ENCODE results near the gene COPZ2. TPM values are rescaled to one million over a fixed set of nuclear protein-coding genes. Genes with fewer than 3 reads are reported as not detected.

Gene COPZ2
- polyA plus RNA-seq, 1 of the 3 experiments (the other 2 are of a cell fraction) = 36.9 TPM

DNA sequence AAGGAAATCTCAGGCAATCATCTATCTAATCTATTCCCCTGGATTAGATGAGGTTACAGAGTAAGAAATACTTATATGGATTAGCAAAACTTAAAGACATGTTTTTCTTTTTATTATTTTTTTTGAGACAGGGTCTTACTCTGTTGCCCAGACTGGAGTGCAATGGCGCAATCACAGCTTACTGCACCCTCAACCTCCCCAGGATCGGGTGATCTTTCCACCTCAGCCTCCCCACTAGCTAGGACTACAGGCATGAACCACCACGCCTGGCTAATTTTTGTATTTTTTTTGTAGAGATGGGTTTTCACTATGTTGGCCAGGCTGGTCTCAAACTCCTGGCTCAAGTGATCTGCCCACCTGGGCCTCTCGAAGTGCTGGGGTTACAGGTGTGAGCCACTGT is 7.3 kb upstream of the COPZ2 start (continued):
- TF ChIP-seq, protein P1, sequence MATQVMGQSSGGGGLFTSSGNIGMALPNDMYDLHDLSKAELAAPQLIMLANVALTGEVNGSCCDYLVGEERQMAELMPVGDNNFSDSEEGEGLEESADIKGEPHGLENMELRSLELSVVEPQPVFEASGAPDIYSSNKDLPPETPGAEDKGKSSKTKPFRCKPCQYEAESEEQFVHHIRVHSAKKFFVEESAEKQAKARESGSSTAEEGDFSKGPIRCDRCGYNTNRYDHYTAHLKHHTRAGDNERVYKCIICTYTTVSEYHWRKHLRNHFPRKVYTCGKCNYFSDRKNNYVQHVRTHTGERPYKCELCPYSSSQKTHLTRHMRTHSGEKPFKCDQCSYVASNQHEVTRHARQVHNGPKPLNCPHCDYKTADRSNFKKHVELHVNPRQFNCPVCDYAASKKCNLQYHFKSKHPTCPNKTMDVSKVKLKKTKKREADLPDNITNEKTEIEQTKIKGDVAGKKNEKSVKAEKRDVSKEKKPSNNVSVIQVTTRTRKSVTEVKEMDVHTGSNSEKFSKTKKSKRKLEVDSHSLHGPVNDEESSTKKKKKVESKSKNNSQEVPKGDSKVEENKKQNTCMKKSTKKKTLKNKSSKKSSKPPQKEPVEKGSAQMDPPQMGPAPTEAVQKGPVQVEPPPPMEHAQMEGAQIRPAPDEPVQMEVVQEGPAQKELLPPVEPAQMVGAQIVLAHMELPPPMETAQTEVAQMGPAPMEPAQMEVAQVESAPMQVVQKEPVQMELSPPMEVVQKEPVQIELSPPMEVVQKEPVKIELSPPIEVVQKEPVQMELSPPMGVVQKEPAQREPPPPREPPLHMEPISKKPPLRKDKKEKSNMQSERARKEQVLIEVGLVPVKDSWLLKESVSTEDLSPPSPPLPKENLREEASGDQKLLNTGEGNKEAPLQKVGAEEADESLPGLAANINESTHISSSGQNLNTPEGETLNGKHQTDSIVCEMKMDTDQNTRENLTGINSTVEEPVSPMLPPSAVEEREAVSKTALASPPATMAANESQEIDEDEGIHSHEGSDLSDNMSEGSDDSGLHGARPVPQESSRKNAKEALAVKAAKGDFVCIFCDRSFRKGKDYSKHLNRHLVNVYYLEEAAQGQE (IDR thresholded peaks at IDR 0.05; ENCODE audit: low read depth, low read length) = no peak

DNA sequence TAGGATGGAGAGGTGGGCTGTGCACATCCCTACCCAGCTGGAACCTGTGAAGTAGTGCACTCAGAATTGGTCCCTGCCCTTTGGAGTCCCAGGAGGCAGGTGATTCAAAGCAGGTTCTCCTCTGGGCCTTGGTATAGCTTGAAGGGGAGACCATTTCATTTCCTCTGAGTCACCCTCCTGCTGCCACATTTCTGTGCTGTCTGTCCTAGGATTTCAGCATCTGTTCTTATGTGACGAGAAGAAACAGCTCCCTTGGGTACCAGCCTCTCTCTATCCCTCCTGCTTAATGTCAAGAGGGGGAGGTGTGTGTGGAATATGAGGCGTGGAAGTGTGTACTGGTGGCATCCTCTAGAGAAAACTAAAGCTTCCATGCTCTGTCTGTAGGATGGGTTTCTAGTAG is 5.6 kb upstream of the COPZ2 start:
- H3F3A ChIP-seq (replicated peaks; ENCODE audit: insufficient read depth) = peaks cover 11% of the 10 kb centered on the region
- DNase-seq = no peak
- TF ChIP-seq RAD21 (IDR thresholded peaks at IDR 0.05; ENCODE audit: low read length) (no peak), FOSL2 (IDR thresholded peaks at IDR 0.05; ENCODE audit: borderline replicate concordance, low read depth) (0 out of 2 replicates have a peak, but pooled peaks have one; percentile 12)
- no peaks in the 10 kb centered on the region for H3K27me3 ChIP-seq (ENCODE audit: insufficient read depth)
- ChIA-PET CTCF (interaction anchor here (0.9 to 44.3 kb wide), 13 partner anchors 10 to 575 kb away, joined by 3 to 1200 read pairs (median 4); partner anchors contain the start of gene COPZ2), POLR2A (interaction anchor here (0.8 to 5.0 kb wide), 2 partner anchors 12 to 17 kb away, joined by 3 to 18 read pairs; no protein-coding TSS in a partner anchor)
- H4K20me1 ChIP-seq (ENCODE audit: insufficient read depth) = no peaks in the 10 kb centered on the region
- no peak overlapping the region for H3K27ac ChIP-seq (ENCODE audit: low read depth in 2 of 2, low read length in 1 of 2)
- no peaks in the 10 kb centered on the region for H3K9me2 ChIP-seq
- no peaks in the 10 kb centered on the region for H3K36me3 ChIP-seq (replicated peaks in 1 of 2; ENCODE audit: control insufficient read depth in 1 of 2, insufficient read depth in 2 of 2, low read length in 1 of 2)
- H3K4me1 ChIP-seq (ENCODE audit: control insufficient read depth in 1 of 2, insufficient read depth in 2 of 2, low read depth in 1 of 2, low read length in 1 of 2) = peaks cover 8 to 15% of the 10 kb centered on the region in 2 experiments; a peak in 3 of 4 replicates
- 65% methylated on average over 2 of the region's 2 CpGs for WGBS (ENCODE audit: low lambda C conversion rate)
- no peak overlapping the region for H2AFZ ChIP-seq (ENCODE audit: low read depth)
- no peak overlapping the region for H3K9ac ChIP-seq
- no peak overlapping the region for H3K4me2 ChIP-seq
- H3K9me3 ChIP-seq = no peaks in the 10 kb centered on the region
- H3K4me3 ChIP-seq (ENCODE audit: low read depth in 2 of 2, low read length in 1 of 2) = no peak overlapping the region
- peaks cover 15% of the 10 kb centered on the region for H3K79me2 ChIP-seq (ENCODE audit: insufficient read depth)

DNA sequence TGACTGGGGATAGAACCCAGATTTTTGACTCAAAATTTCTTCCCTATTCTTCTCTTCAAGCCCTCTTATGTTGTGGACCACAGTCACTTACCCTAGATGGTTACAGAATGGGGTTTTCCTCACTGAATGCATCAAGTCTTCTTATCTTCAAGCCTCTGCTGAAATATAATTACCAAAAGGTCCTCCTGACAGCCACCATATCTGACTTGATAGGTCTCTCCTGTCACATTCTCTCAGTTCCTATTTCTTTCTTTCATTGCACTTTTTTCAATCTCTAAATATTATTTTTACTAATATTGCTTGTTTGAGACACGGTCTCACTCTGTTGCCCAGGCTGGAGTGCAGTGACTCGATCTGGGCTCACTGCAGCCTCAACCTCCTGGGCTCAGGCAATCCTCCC is 1.1 kb upstream of the COPZ2 start:
- Histone ChIP-seq H3F3A (replicated peaks; ENCODE audit: insufficient read depth) (peaks cover 11% of the 10 kb centered on the region), H3K36me3 (replicated peaks in 1 of 2; ENCODE audit: control insufficient read depth in 1 of 2, insufficient read depth in 2 of 2, low read length in 1 of 2) (no peaks in the 10 kb centered on the region), H3K9ac (no peak overlapping the region), H3K4me2 (no peak overlapping the region), H2AFZ (ENCODE audit: low read depth) (no peak overlapping the region; the same call in 1 of the 2 replicates), H3K9me2 (no peaks in the 10 kb centered on the region), H3K9me3 (no peaks in the 10 kb centered on the region), H3K27ac (ENCODE audit: low read depth in 2 of 2, low read length in 1 of 2) (no peak overlapping the region), H4K20me1 (ENCODE audit: insufficient read depth) (no peaks in the 10 kb centered on the region), H3K4me3 (ENCODE audit: low read depth in 2 of 2, low read length in 1 of 2) (no peak overlapping the region), H3K79me2 (ENCODE audit: insufficient read depth) (no peaks in the 10 kb centered on the region), H3K4me1 (ENCODE audit: control insufficient read depth in 1 of 2, insufficient read depth in 2 of 2, low read depth in 1 of 2, low read length in 1 of 2) (peaks cover 5 to 14% of the 10 kb centered on the region in 2 experiments; a peak in 2 of 4 replicates), H3K27me3 (ENCODE audit: insufficient read depth) (no peaks in the 10 kb centered on the region)
- no peak for DNase-seq
- POLR2A ChIA-PET = interaction anchor here (3.1 to 3.8 kb wide), 2 partner anchors 9 to 12 kb away, joined by 8 to 34 read pairs; partner anchors contain the start of gene NFE2L1
- WGBS (ENCODE audit: low lambda C conversion rate) = 92% methylated on average over 2 of the region's 2 CpGs
- CTCF ChIA-PET = interaction anchor here (0.7 to 31.3 kb wide), 4 partner anchors 12 to 52 kb away, joined by 3 to 1200 read pairs (median 6); partner anchors contain the start of gene NFE2L1
- TF ChIP-seq ELF1 (IDR thresholded peaks at IDR 0.05) = no peak
- TF ChIP-seq, protein P2, sequence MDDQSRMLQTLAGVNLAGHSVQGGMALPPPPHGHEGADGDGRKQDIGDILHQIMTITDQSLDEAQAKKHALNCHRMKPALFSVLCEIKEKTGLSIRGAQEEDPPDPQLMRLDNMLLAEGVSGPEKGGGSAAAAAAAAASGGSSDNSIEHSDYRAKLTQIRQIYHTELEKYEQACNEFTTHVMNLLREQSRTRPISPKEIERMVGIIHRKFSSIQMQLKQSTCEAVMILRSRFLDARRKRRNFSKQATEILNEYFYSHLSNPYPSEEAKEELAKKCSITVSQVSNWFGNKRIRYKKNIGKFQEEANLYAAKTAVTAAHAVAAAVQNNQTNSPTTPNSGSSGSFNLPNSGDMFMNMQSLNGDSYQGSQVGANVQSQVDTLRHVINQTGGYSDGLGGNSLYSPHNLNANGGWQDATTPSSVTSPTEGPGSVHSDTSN (IDR thresholded peaks at IDR 0.05) = no peak
- TF ChIP-seq NFIC (IDR thresholded peaks at IDR 0.05; ENCODE audit: borderline replicate concordance) = no peak
- no peak for TF ChIP-seq POLR2AphosphoS5 (IDR thresholded peaks at IDR 0.05; ENCODE audit: low read depth, low read length)
- TF ChIP-seq, protein P3, sequence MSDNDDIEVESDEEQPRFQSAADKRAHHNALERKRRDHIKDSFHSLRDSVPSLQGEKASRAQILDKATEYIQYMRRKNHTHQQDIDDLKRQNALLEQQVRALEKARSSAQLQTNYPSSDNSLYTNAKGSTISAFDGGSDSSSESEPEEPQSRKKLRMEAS (IDR thresholded peaks at IDR 0.05; ENCODE audit: low read depth) = no peak
- no peak for TF ChIP-seq GATA2 (CRISPR knock-in tag; IDR thresholded peaks at IDR 0.05)
- TF ChIP-seq YY1 (IDR thresholded peaks at IDR 0.05; ENCODE audit: low read depth) = no peak
- TF ChIP-seq JUND (IDR thresholded peaks at IDR 0.05) = no peak
- no peak for TF ChIP-seq RFX5 (IDR thresholded peaks at IDR 0.05; ENCODE audit: low read length)
- TF ChIP-seq, protein P4, sequence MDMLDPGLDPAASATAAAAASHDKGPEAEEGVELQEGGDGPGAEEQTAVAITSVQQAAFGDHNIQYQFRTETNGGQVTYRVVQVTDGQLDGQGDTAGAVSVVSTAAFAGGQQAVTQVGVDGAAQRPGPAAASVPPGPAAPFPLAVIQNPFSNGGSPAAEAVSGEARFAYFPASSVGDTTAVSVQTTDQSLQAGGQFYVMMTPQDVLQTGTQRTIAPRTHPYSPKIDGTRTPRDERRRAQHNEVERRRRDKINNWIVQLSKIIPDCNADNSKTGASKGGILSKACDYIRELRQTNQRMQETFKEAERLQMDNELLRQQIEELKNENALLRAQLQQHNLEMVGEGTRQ (IDR thresholded peaks at IDR 0.05; ENCODE audit: borderline replicate concordance, low read depth, low read length) = no peak
- TF ChIP-seq FOXJ3 (CRISPR knock-in tag; IDR thresholded peaks at IDR 0.05) = no peak
- TF ChIP-seq TCF12 (IDR thresholded peaks at IDR 0.05) = no peak
- no peak for TF ChIP-seq SMC3 (IDR thresholded peaks at IDR 0.05; ENCODE audit: low read depth, low read length)
- no peak for TF ChIP-seq FOSL2 (IDR thresholded peaks at IDR 0.05; ENCODE audit: borderline replicate concordance, low read depth)
- TF ChIP-seq EZH2phosphoT487 (IDR thresholded peaks at IDR 0.05; ENCODE audit: borderline replicate concordance, low read depth) = no peak
- no peak for TF ChIP-seq CHD2 (IDR thresholded peaks at IDR 0.05; ENCODE audit: low read length, partially characterized antibody)
- TF ChIP-seq, protein P5, sequence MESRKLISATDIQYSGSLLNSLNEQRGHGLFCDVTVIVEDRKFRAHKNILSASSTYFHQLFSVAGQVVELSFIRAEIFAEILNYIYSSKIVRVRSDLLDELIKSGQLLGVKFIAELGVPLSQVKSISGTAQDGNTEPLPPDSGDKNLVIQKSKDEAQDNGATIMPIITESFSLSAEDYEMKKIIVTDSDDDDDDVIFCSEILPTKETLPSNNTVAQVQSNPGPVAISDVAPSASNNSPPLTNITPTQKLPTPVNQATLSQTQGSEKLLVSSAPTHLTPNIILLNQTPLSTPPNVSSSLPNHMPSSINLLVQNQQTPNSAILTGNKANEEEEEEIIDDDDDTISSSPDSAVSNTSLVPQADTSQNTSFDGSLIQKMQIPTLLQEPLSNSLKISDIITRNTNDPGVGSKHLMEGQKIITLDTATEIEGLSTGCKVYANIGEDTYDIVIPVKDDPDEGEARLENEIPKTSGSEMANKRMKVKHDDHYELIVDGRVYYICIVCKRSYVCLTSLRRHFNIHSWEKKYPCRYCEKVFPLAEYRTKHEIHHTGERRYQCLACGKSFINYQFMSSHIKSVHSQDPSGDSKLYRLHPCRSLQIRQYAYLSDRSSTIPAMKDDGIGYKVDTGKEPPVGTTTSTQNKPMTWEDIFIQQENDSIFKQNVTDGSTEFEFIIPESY (IDR thresholded peaks at IDR 0.05; ENCODE audit: borderline replicate concordance, low read depth) = no peak

Measured in SK-N-SH (cell line).